Renal cortex interstitium (tissue), 11 donors: ENCODE measurements around the gene VEGFC. TPM values are rescaled to one million over a fixed set of nuclear protein-coding genes. Genes with fewer than 3 reads are reported as not detected.

Experiments used
- DNase-seq, 11 donors: peaks; one replicate each; pipeline ENCODE4 v3.0.0-alpha.2; 2013; ENCODE audit warnings: low read depth in 9 of 11, low spot score in 4 of 11; ENCODE audit errors: extremely low read depth in 1 of 11
- polyA plus RNA-seq, 3 donors: library from polyadenylated mRNA; unstranded; fragments of 120-200 nt; gene quantifications; one replicate each; pipeline ENCODE4 v1.2.1, GENCODE V29; 2013; ENCODE audit not compliant: insufficient read length in 3 of 3

The VEGFC gene
- polyA plus RNA-seq, 3 donors: 15.3 to 18.5 (median 17.6) TPM

GRCh38 chr4:176742211-176742610 lies 50.5 kb downstream of the VEGFC start:
- no peak for DNase-seq

- no peak for DNase-seq
Measured at GRCh38 chr4:176741253-176741652, 51.5 kb downstream of the VEGFC start.

- DNase-seq: no peak
Measured at GRCh38 chr4:176735300-176735699, 57.4 kb downstream of the VEGFC start.

- no peak for DNase-seq
Measured at GRCh38 chr4:176734461-176734860, 58.3 kb downstream of the VEGFC start.

- DNase-seq: no peak
Measured at GRCh38 chr4:176729489-176729888, 63.2 kb downstream of the VEGFC start.

GRCh38 chr4:176726803-176727202 lies 65.9 kb downstream of the VEGFC start:
- no peak for DNase-seq

- no peak for DNase-seq
Measured at GRCh38 chr4:176721459-176721858, 71.3 kb downstream of the VEGFC start.

- no peak for DNase-seq
Measured at GRCh38 chr4:176718881-176719280, 73.8 kb downstream of the VEGFC start.

GRCh38 chr4:176717237-176717636 lies 75.5 kb downstream of the VEGFC start:
- no peak for DNase-seq

GRCh38 chr4:176709417-176709816 lies 83.3 kb downstream of the VEGFC start:
- DNase-seq: no peak

GRCh38 chr4:176708771-176709311 lies 83.9 kb downstream of the VEGFC start:
- DNase-seq: no peak

GRCh38 chr4:176690716-176691115 lies 102.0 kb downstream of the VEGFC start:
- DNase-seq: no peak

- DNase-seq: no peak
Measured at GRCh38 chr4:176680668-176681180, 112.0 kb downstream of the VEGFC start.

- no peak for DNase-seq
Measured at GRCh38 chr4:176676901-176677300, 115.8 kb downstream of the VEGFC start.

GRCh38 chr4:176675810-176676209 lies 116.9 kb downstream of the VEGFC start:
- DNase-seq: no peak

GRCh38 chr4:176671532-176671931 lies 121.2 kb downstream of the VEGFC start:
- no peak for DNase-seq

- no peak for DNase-seq
Measured at GRCh38 chr4:176668324-176668723, 124.4 kb downstream of the VEGFC start.

GRCh38 chr4:176664964-176665363 lies 127.8 kb downstream of the VEGFC start:
- DNase-seq: no peak

- no peak for DNase-seq
Measured at GRCh38 chr4:176660561-176660960, 132.2 kb downstream of the VEGFC start.

GRCh38 chr4:176656108-176656507 lies 136.6 kb downstream of the VEGFC start:
- no peak for DNase-seq

- no peak for DNase-seq
Measured at GRCh38 chr4:176654565-176655216, 138.0 kb downstream of the VEGFC start.
